CD4-positive, alpha-beta T cell (primary cell): ENCODE measurements around the gene TACSTD2. TPM values are rescaled to one million over a fixed set of nuclear protein-coding genes. Genes with fewer than 3 reads are reported as not detected.
"Not testable (repeated sequence)": the region's sequence is repeated elsewhere in the genome, so short reads cannot be mapped to it uniquely, and the experiment has no call there.

Experiments
- ATAC-seq: fragments of 200-7000 bp; cut with Tn5 transposase; one replicate; pipeline ENCODE4 v1.10.0; 2022; ENCODE audit warnings: mild to moderate bottlenecking; ENCODE audit not compliant: poor library complexity
- CTCF ChIA-PET: fragments of 350-600 bp; sonication (Branson Sonifier 250); formaldehyde crosslinking; loops from one replicate; lab custom pipeline; 2021; ENCODE audit warnings: antibody characterized with exemption, inconsistent platforms; lab: Charles Lee
- POLR2A ChIA-PET: fragments of 350-600 bp; sonication (Branson Sonifier 250); formaldehyde crosslinking; loops from one replicate; lab custom pipeline; 2021; ENCODE audit warnings: antibody characterized with exemption, inconsistent platforms; lab: Charles Lee
- DNase-seq, 14 experiments: peaks; one replicate each; pipeline ENCODE4 v3.0.0-alpha.2; 2013 to 2020; ENCODE audit warnings: mixed read lengths in 2 of 14
- H3K27ac ChIP-seq, 2 donors: one replicate each; pipeline versions ENCODE4 v1.5.1 to v1.7.0; 2013; ENCODE audit warnings: low read length in 2 of 2, low read depth in 1 of 2, mild to moderate bottlenecking in 1 of 2
- H3K27me3 ChIP-seq, 2 experiments: 1 replicate in 1 of 2; 2 replicates in 1 of 2; pipeline versions ENCODE4 v1.6.1 to v1.7.0; 2013; ENCODE audit warnings: low read length in 2 of 2, control low read depth in 1 of 2, mild to moderate bottlenecking in 1 of 2, moderate library complexity in 1 of 2; ENCODE audit not compliant: insufficient read depth in 2 of 2, control insufficient read depth in 1 of 2
- H3K36me3 ChIP-seq: one replicate; pipeline ENCODE4 v1.6.1; 2013; ENCODE audit warnings: low read length, control low read depth; ENCODE audit not compliant: insufficient read depth
- H3K4me1 ChIP-seq: one replicate; pipeline ENCODE4 v1.6.1; 2013; ENCODE audit warnings: low read length, control low read depth; ENCODE audit not compliant: insufficient read depth
- H3K4me3 ChIP-seq: one replicate; pipeline ENCODE4 v1.5.1; 2013; ENCODE audit warnings: mild to moderate bottlenecking, low read length, moderate library complexity
- H3K9me3 ChIP-seq, 2 experiments: 1 replicate in 1 of 2; 2 replicates in 1 of 2; pipeline versions ENCODE4 v1.6.1 to v1.7.0; 2013; ENCODE audit warnings: low read length in 2 of 2, mild to moderate bottlenecking in 2 of 2, control low read depth in 1 of 2, moderate library complexity in 1 of 2; ENCODE audit not compliant: control insufficient read depth in 1 of 2, insufficient read depth in 1 of 2
- H3K27ac Mint-ChIP-seq: one replicate; pipeline ENCODE4 v1.8.0; 2020; ENCODE audit warnings: mixed read lengths
- H3K27me3 Mint-ChIP-seq: one replicate; pipeline ENCODE4 v1.8.0; 2021; ENCODE audit warnings: mixed read lengths
- H3K36me3 Mint-ChIP-seq: one replicate; pipeline ENCODE4 v1.8.0; 2021; ENCODE audit warnings: low read depth, mixed read lengths
- H3K4me1 Mint-ChIP-seq: one replicate; pipeline ENCODE4 v1.8.0; 2021; ENCODE audit warnings: low read depth, mixed read lengths
- H3K4me3 Mint-ChIP-seq: one replicate; pipeline ENCODE4 v1.8.0; 2020; ENCODE audit warnings: mild to moderate bottlenecking, mixed read lengths
- H3K9me3 Mint-ChIP-seq: one replicate; pipeline ENCODE4 v1.8.0; 2020; ENCODE audit warnings: mixed read lengths
- intact Hi-C, 2 experiments: fragments of 100-400 bp; cut with DNase I in 1 of 2; cut with micrococcal nuclease in 1 of 2; formaldehyde crosslinking; loops; one replicate each; pipeline versions ENCODE4 v1.15.1 to v1.9.0; 2023 to 2025; cut with DNase I, micrococcal nuclease
- total RNA-seq, 174 experiments: library from RNA in 2 of 174; stranded (reverse) in 2 of 174; gene quantifications; one replicate each; pipeline ENCODE4 v1.2.3 and lab custom pipeline; 2021 to 2026
- TF ChIP-seq, protein P1 (sequence below): fragments of 200-600 bp; IDR thresholded peaks from one replicate; pipeline ENCODE4 v1.8.0; 2022; ENCODE audit warnings: antibody characterized with exemption, mild to moderate bottlenecking

The TACSTD2 gene
- total RNA-seq, 2 experiments from 2014 or later, result 0.36 TPM

DNA sequence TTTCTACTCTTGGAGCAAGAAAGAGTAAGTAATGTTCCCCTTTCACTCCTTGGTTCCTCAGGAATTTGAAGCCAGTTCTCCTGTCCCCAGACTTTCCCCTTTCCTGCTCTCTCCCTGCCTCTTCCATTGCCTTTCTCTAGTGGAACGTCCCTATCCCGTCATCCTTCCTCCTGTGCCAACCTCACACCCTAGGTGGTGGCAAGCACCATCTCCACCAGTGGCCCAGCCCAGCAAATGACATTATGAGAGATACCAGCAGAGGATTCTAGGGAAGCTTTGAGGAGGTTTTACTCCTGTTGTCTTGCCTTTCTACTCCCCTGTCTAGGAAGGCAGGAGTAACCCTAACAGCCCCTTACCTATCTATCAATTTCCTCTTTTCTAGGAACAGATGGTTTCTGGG, 8.1 kb upstream of the TACSTD2 start:
- Histone ChIP-seq H3K27me3 (peaks cover 2 to 23% of the 10 kb centered on the region in 2 experiments), H3K36me3 (no peaks in the 10 kb centered on the region), H3K4me1 (no peaks in the 10 kb centered on the region), H3K9me3 (no peaks in the 10 kb centered on the region), H3K4me3 (no peak overlapping the region), H3K27ac (no peak overlapping the region)
- TF ChIP-seq, protein P1, sequence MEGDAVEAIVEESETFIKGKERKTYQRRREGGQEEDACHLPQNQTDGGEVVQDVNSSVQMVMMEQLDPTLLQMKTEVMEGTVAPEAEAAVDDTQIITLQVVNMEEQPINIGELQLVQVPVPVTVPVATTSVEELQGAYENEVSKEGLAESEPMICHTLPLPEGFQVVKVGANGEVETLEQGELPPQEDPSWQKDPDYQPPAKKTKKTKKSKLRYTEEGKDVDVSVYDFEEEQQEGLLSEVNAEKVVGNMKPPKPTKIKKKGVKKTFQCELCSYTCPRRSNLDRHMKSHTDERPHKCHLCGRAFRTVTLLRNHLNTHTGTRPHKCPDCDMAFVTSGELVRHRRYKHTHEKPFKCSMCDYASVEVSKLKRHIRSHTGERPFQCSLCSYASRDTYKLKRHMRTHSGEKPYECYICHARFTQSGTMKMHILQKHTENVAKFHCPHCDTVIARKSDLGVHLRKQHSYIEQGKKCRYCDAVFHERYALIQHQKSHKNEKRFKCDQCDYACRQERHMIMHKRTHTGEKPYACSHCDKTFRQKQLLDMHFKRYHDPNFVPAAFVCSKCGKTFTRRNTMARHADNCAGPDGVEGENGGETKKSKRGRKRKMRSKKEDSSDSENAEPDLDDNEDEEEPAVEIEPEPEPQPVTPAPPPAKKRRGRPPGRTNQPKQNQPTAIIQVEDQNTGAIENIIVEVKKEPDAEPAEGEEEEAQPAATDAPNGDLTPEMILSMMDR, result no peak
- H3K4me3 Mint-ChIP-seq, result no peak overlapping the region
- H3K36me3 Mint-ChIP-seq, result no peaks in the 10 kb centered on the region
- H3K4me1 Mint-ChIP-seq, result no peaks in the 10 kb centered on the region
- ChIA-PET CTCF (no interaction called here), POLR2A (no interaction called here)
- intact Hi-C loops, result no loop called here
- H3K27ac Mint-ChIP-seq, result no peak overlapping the region
- no peaks in the 10 kb centered on the region for H3K9me3 Mint-ChIP-seq
- DNase-seq (no peak), ATAC-seq (no peak)
- peaks cover 59% of the 10 kb centered on the region for H3K27me3 Mint-ChIP-seq

DNA sequence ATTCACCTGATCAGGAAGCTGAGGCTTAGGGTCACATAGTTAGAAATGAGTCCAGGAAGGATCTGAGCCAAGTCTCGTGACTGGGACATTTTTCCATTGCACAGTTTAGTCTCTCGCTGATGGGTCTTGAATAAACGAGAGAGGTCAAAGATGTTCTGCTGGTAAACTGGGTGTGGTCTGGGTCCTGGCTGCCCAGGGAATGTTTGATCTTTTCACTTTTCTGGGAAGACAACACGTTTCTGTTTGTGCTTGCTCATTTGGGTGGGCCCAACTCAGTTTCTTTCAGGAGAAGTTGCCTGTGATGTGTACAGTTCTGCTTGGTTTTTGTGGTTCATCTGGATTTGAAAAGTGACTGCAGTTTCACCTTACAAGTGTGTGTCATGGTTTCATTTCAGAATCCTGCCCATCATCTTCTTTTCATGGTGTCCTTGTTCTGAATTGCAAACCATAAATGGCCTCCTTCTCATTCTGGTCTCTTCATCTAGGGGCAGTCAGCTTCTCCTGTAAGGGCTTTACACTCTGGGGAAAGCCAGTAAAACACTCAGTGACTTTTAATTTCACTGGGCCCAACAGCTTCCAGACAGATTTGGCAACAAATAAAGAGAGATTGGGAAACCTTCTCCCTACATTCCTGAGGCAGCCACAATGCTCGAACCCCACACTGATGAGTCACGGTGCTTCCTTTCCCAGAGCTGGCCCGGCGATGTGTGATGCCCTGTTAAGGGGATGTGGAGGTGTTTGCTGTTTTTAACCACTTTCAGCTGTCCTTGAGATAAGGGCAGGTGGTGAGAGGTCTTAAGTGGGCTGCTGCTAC, 7.2 kb upstream of the TACSTD2 start:
- Mint-ChIP-seq H3K27ac (no peak overlapping the region), H3K27me3 (peaks cover 59% of the 10 kb centered on the region), H3K36me3 (no peaks in the 10 kb centered on the region), H3K4me1 (no peaks in the 10 kb centered on the region), H3K4me3 (no peak overlapping the region), H3K9me3 (no peaks in the 10 kb centered on the region)
- CTCF ChIA-PET, result no interaction called here
- no peak for DNase-seq
- no peak for ATAC-seq
- no peak overlapping the region for H3K4me3 ChIP-seq
- TF ChIP-seq, protein P1, result no peak
- no peaks in the 10 kb centered on the region for H3K4me1 ChIP-seq
- no peaks in the 10 kb centered on the region for H3K9me3 ChIP-seq
- no peak overlapping the region for H3K27ac ChIP-seq
- intact Hi-C loops, result no loop called here
- POLR2A ChIA-PET, result no interaction called here
- H3K36me3 ChIP-seq, result no peaks in the 10 kb centered on the region
- H3K27me3 ChIP-seq, result peaks cover 4 to 31% of the 10 kb centered on the region in 2 experiments

DNA sequence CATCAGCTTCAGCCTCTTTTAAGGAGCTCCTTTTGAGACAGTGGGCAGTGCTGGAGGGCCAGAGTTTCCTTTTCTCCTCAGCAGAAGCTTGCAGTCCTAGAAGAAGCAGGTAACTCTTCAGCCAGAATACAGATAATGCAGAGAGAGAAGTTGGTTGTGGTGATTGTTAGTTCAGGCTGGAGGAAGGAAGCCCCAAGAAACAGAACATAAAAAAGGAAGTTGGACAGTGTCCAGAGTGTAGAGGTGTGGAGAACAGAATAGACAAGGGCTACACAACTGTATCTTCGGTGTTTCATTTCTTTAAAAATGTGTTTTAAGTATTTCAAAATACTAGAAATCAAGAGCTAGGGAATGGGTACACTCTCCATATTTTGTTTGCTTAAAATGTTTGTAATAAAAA, 6.4 kb upstream of the TACSTD2 start:
- H3K36me3 Mint-ChIP-seq, result no peaks in the 10 kb centered on the region
- peaks cover 60% of the 10 kb centered on the region for H3K27me3 Mint-ChIP-seq
- DNase-seq, result no peak
- H3K9me3 Mint-ChIP-seq, result no peaks in the 10 kb centered on the region
- ATAC-seq, result no peak
- intact Hi-C loops, result no loop called here
- Histone ChIP-seq H3K36me3 (no peaks in the 10 kb centered on the region), H3K27me3 (peaks cover 5 to 34% of the 10 kb centered on the region in 2 experiments), H3K4me3 (no peak overlapping the region), H3K9me3 (no peaks in the 10 kb centered on the region), H3K4me1 (no peaks in the 10 kb centered on the region), H3K27ac (no peak overlapping the region)
- no peaks in the 10 kb centered on the region for H3K4me1 Mint-ChIP-seq
- no peak overlapping the region for H3K27ac Mint-ChIP-seq
- TF ChIP-seq, protein P1, result no peak
- ChIA-PET POLR2A (no interaction called here), CTCF (no interaction called here)
- no peak overlapping the region for H3K4me3 Mint-ChIP-seq

DNA sequence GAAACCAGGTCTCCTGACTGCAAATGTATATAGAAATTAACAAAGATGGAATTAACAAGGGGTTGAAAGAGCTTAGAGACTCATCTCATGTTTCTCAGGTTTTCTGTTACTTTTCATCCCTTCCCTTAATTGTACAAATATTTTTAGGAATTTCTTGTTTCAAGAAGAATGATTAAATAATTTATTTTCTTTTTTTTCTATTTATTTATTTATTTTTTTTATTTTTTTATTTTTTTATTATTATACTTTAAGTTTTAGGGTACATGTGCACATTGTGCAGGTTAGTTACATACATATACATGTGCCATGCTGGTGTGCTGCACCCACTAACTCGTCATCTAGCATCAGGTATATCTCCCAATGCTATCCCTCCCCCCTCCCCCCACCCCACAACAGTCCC, 5.1 kb upstream of the TACSTD2 start:
- H3K36me3 ChIP-seq, H3K4me1 ChIP-seq, CTCF ChIA-PET, H3K9me3 ChIP-seq, H3K4me3 ChIP-seq, H3K27ac ChIP-seq, ATAC-seq, H3K27ac Mint-ChIP-seq, H3K9me3 Mint-ChIP-seq, DNase-seq, POLR2A ChIA-PET, intact Hi-C loops, H3K36me3 Mint-ChIP-seq, H3K4me3 Mint-ChIP-seq: not testable (repeated sequence)
- peaks cover 16 to 46% of the 10 kb centered on the region in 2 experiments for H3K27me3 ChIP-seq
- H3K4me1 Mint-ChIP-seq, result peaks cover 10% of the 10 kb centered on the region
- peaks cover 67% of the 10 kb centered on the region for H3K27me3 Mint-ChIP-seq
